Measurements from ENCODE around the gene CD180.
A peak's percentile ranks its signal among the peaks of the same experiment; 100 is the strongest.

Gene CD180

DNA sequence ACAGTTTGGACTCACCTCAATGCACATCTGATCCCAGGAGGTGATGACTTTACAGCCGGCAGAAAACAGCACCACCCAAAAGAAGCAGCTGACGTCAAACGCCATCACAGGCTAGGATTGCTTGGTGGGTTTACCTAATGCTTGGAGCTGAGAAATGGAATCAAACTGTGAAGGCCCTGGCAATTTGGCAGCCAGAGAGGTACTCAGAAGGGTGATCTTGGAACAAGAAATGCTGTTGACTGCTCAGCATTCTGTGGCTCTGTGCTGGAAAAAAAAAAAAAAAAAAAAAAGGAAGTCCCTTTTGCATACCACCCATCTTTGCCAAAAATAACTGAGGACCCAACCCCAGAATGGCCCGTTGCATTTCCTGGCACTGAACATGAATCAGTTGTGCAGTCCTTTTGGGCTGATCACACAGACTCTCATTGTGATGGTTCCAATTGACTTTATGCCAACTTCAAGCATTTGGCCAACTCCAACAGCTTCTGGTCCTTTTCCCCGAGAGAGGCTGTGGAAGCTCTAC is at the start of gene CD180:
TSS of gene CD180 (minus strand) at position 263 of the 523 bp plus-strand sequence. CDS start at position 105, 158 bp downstream.
- DNase-seq (ENCODE audit: low spot score): peak; percentile 91

DNA sequence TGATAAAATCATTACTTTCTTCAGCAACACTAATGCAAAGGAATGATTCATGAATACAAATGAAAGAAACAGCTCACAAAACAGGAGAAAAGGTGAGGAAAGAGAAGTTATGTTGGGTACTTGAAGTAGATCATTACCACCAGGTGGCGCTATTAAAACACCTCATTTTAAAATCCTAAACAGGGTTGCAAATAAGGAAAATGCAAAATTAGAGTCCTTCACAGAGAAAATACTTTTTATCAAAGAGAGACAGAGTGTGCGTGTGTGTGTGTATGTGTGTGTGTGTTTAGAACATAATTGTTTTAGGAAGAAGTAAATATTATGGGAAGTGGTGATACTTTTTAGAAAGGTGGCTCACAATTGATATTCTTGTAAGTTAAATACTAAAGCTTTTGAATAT is 49.5 kb upstream of the CD180 start:
- DNase-seq (ENCODE audit: low spot score): peak; percentile 84

DNA sequence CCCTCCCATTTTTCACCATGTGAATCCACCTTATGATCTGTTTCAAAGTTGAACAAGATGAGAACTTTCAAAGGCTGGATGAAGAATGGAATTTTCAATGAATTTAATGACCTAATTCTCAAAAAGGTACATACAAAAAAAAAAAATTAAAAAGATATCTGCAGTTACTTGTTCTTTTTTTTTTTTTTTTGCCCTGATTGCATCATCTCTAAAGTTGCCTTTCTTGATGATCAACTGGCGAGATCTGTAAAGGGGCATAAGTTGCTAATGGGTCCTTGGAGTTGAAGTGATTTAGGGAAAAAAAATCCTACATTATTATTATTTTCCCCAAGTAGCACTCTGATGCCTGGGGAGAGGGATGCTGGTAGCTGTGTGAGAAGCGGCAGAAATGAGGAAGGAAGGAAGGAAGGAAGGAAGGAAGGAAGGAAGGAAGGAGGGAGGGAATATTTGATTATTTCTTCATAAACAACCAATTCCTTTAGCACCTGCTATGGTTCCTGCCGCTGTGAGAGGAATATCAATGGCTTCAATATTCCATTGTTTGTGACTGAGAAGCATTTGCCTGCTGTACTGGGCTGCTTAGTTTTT is 48.8 kb upstream of the CD180 start:
- peak; percentile 38 for DNase-seq (ENCODE audit: low spot score)

DNA sequence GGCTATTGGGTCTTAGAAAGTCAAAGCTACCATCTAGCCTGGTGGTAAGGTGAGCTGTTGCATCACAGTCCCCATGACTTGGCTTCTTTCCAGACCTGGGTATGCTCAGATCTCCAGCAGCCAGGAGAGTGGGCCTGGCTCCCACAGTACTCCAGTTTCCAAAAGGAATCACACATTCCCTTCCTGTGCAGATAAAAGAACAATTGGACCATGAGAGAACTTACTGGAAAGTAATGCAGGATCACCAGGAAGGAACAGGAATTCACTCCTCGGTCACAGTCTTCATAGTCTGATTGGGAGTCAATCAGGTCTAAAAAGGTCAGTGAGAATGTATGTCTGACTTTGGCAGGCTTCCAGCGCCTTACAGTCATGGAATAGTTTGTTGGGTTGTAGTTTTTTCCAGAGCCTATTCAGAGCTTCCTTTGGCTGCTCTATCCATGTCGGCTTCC is 47.8 kb upstream of the CD180 start:
- no peak for DNase-seq (ENCODE audit: low spot score)

DNA sequence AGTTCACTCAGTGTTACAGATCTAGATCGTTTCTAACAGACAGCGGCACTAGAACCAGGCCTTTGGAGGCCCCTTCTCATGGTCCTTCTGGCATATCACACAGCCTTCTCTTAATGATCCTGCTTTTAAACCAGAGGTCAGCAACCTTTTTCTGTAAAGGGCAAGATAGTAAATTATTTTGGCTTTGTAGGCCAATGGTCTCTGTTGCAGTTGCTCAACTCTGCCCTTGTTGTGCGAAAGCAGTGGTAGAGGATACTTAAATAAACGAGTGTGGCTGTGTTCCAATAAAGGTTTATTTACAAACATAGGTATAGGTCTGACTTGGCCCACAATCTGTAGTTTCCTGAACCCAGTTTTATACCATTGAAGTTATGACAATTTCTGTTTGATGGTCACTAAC is 47.3 kb upstream of the CD180 start:
- DNase-seq (ENCODE audit: low spot score): no peak

DNA sequence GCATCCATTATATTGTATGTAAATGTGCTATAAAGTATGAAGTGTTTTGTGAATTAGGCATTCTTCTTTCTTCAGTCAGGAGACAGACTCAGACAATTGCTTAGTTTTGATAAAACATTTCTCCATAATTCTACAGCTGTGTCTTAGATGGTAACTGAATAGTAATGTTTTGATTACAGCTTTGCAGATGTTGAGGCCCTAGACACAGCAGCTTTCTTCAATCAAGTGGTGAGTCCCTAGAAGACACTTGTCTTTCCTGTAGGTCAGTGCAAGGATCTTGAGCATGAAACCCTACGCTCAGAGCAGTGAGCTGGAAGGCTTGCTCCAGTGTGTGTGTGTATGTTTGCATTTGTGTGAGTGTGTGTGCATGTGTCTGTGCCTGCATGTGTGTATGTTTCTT is 46.8 kb upstream of the CD180 start:
- no peak for DNase-seq (ENCODE audit: low spot score)

DNA sequence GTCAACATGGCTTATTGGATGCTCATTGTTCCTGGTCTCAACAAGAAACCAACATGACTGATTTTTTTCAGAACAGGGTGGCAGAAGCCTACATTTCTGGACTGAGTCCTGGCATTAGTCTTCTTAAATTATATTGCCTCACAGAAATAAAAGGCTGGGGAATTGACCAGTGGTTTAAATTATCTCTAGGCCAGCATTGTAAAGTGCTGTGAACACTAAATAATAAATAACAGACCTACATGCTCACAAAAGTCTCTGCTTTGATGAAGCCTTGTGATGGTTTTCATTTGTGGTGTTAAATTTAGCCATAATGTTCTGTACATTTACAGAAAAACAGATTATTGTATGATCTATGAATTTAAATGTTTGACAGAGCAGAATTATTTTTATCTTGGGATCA is 44.7 kb upstream of the CD180 start:
- no peak for DNase-seq (ENCODE audit: low spot score)

DNA sequence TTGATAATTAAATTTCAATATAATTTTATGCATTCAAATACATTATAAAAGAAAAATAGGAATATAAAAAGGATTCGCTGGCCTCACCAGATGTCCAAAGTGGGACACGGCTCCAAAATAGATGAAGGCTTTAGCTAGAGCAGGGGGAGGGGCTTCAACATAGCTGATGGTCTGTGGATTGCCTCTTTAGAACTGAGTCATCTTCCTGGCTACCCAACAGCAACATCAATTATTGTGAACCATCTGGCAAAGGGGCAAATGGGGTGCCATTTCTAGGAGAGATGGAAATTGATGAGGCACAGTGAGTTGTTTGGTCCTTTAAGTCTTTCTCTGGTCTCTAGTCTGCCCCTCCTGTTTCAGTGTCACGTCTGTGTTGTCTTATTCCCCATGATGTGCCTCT is 44.2 kb upstream of the CD180 start:
- no peak for DNase-seq (ENCODE audit: low spot score)

DNA sequence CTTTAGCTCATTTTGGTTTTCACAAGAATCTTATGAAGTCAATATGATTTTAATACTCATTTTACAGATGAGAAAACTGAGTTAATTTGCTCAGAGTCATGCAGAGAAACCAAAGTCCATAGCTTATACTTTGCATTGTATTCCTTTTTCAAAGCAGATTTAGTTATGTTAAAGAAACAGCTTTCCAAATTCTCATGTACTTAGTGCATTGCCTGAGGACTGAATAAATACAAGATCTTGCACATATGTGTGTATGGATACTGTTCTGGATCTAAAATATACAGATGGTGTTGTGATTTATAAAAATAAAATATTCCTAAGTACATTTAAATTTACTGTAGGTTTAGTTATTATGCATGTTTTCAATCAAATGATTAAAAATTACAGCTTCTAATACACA is 43.5 kb upstream of the CD180 start:
- DNase-seq (ENCODE audit: low spot score): no peak

DNA sequence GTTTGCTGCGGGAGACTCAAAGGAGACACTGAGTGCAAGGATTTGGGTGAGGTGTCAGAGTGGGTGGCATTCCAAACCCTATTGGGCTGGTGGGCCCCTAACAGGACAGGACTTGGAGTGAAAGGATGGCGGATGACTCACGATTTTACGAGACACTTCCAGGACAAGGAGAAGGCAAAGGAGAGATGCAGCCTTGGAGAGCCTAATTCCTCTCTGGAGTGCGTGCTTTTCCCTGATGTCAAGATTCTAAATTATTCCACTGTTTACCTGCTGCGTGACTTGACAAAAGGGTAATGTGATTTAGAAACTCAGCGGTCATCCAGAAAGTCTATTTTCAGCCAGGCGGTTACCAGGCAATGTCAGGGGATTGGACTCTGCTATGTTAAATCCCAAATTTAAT is 41.6 kb upstream of the CD180 start:
- no peak for DNase-seq (ENCODE audit: low spot score)

DNA sequence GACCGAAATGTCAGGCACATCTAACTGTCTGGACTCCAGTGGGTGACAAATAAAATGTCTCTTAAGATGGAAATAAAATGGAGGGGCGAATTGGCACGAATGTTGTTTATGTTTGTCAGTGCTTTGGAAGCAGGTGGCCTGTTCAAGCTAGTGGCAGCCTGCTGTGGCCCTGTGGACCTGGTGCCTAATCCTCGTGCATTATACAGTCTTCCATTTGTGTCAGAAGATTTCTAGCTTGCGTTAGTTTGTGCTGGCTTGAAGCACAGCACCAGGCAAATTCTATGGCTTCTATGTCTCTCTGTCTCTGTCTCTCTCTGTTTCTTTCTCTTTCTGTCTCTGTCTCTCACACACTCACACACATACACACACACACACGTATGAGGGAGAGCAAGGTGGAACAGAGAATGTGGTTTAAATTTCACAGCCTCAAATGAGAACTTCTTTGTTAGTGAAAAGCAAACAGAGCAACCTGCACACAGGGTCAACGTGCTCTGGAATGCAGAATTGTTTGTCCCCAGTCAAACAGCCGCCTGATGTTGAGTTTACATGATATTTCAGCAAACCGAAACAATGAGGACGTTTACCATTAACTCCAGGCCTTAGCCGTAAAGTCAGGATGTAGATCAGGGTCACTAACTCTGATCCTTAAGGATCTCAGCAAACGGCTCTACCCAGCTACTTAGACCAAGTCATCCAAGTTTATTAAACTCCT is 39.0 kb upstream of the CD180 start:
- DNase-seq (ENCODE audit: low spot score): no peak

DNA sequence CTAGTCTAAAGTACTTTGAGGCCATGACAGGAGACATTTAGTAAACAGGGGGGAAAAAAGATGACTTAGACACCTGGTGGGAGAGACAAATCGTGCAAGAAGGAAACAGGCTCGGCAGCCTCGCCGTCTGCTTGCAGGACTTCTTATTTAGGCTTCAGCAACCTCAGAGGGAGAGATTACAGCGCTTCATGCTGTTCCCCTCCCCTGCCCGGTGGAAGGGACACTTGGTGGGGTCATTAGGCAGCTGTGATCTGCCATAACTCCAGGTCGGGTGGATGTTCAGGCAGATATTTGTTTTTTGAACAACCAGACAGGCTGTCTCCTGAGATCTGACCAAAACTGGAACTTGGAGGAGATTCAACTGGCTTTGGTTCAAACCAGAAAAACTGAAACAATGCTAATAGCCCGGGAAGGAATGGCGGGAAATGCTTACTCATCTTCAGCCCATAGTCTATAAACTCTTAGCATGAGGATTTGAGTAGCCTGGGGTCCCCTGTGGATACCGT is 38.1 kb upstream of the CD180 start:
- DNase-seq (ENCODE audit: low spot score): no peak

DNA sequence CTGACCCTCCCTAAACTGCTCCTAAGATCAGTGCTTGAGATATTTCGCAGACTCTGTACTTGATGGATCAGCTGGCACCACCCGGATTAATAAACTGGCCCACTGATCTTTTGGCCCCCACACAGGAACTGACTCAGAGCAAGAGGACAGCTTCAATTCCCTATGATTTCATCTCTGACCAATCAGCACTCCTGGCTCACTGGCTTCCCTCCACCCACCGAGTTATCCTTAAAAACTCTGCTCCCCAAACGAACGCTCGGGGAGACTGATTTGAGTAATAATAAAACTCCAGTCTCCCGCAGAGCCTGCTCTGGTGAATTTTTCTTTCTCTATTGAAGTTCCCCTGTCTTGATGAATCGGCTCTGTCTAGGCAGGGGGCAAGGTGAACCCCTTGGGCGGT is 36.5 kb upstream of the CD180 start:
- DNase-seq (ENCODE audit: low spot score): no peak

DNA sequence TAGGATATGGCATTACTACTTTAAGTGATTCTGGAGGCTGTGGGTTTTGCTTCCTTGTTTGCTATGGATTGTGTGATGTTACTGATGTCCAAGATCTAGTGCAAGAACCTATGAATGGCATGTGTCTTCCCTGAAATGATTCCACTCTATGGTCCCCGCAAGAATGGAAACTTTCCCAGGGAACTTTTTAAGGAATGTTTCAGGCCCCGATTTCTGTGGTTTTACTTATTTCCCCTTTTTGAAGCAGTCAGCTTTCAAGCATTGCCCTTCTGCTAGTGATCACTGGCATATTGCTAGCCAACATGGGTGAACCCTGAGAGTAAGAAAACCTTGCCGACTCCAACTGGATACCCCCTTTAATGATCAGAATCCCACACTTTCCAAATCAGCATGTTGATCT is 26.6 kb upstream of the CD180 start:
- DNase-seq (ENCODE audit: low spot score): no peak

DNA sequence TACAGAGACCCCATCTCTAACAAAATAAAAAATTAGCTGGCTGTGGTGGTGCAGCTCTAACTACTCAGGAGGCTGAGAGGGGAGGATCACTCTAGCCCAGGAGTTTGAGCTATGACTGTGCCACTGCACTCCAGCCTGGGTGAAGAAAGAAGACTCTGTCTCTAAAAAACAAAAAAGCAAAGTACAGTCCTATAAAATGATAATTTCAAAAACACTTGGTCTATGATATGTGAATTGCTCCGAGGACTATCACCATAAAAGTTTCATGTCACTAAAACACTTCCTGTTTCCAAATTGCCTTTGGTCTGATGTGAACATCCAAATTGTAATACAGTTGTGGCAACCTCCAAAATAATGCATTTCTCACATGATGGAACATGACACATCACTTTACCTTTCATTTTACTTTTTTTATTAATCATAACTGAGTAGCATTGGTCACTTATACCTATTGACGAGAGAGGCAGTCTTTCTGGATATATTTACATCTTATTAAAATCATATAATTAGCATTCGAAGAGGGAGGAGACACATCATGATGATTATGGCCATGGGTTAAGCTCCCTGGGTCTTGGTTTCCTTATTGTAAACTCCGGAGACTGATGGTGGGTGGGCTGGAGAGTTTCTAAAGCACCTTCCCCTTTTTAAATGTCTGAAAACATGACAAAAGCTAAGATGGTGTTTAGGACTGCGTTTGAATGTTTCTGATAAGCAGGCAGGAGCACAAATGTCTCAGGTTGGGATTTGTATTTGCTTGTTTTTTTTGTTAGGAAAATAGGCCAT is 25.8 kb upstream of the CD180 start:
- DNase-seq (ENCODE audit: low spot score): no peak

DNA sequence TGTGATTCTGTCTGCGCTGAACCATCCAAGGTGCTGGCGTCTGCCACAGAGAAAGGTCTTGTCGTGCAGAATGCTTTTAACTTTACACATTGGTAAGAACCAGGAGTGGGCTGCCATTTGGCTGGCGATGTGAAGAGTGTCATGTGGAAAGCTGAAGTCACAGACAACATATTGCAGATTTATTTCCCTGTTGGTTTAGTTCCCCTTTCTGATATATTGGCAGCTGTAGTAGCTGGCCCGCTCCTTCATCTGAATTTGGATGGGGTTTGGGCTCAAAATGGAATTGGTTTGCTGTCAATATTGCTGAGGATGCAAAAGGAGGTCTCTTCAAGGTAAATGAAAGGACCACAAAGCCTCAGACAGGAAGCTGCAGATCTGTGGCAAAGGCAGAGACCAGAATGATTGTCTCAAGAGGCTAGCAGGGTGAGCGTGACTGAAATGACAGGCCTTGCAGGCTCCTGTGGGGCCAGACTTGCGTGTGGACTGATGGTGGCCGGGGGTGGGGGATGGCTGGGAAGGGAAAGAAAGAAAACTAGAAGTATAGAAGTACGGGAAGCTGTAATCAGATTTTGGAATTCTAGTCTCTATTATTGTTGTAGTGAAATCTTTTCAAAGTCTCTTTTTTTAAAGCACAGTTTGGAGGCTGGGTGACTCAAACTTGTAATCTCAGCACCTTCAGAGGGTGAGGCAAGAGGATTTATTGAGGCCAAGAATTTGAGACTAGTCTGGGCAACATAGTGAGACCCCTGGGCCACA is 25.1 kb upstream of the CD180 start:
- DNase-seq (ENCODE audit: low spot score): no peak

DNA sequence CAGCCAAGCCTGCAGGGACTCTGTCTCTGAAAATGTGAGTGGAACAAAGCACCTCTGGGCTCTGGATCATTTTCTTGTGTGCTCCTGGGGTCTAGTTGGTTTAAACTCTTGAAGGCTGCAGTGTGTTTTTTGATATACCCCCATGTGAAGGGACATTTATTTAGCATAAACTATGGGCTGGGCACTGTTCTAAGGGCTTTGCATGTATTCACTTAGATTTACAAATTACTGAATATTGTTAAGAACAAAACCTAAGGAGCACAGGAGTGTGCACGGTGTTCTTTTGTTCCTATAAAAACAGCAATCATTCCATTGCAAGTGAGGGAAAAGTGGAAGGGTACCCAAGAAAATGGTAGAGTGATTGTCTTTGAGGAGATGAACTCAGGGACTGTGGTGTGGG is 20.0 kb upstream of the CD180 start:
- DNase-seq (ENCODE audit: low spot score): no peak

DNA sequence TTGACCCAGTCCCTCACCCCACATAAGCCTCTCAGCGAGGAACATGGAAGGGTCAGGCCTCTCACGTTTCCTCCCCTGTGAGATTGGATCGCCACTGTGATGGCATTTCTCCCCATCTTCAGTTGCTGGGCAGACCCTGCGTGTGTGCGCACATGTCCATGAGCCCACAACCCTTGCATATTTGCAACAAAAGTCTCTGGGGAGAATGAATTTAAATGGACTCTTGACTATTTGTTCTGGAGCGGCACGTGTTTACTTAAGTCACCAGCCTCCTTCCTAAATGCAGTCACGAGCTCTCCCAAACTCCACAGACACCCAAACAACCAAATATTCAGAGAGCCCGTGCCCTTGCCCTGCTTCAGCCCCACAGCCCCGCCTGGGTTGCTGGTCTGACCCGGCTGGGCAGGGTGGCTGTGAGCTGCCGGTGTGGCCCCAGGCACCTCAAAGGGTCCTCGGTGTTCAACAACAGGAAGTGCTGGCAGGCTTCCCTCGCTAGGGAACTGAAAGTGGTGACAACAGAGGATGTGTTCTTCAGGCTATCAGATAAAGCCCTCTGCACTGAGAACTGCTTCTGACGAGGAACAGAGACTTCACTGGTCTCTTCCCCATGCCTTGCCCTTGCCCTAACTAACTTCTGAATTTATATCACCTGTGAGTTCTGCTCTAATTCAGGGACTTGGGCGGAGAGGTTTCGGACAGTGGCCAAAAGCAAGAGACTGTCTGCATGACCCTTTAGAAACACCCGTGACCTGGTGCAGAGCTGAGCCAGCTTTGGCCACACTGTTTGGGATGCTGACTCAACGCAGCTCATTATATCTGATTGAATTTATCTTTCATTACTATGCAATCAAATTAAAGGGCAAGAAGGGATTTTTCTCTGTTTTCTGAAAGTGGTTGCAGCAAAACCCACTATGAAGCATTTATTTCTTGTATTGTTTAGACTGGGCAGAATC is 19.2 kb upstream of the CD180 start:
- DNase-seq (ENCODE audit: low spot score): peak; percentile 41

DNA sequence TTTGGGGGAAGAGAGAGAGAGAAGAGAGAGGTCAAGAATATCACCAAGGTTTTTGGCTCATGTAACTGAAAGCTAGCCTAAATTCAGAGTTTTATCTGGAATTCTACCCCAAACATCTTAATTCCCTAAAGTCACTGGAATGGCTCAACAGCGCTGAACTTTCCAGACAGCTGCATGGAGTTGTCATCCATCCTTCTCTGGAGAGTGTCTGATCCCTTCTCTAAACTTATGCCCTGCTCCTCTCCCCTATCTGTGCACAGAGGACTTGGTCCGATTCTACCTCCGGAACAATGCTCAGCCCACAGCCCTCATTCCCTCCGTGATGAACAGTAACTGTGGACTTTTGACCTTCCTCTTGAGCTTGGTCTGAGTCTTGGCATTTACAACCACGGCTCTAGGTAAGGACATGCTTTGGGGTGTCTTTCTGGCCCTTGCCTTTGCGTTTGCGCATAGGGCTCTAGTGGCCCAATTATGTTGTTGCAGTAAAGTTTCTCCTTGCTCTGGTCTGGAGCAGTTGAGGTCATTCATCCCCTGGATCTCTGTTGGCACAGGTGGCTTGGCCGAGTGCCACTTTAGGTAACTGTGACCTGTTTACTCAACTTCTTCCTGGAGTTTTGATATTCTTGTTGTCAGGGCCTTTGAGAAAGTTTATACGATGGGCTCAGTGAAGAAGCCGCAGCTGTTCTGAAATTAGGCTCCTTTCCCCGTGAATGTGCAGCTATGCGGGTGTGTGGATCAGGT is 18.3 kb upstream of the CD180 start:
- DNase-seq (ENCODE audit: low spot score): no peak

DNA sequence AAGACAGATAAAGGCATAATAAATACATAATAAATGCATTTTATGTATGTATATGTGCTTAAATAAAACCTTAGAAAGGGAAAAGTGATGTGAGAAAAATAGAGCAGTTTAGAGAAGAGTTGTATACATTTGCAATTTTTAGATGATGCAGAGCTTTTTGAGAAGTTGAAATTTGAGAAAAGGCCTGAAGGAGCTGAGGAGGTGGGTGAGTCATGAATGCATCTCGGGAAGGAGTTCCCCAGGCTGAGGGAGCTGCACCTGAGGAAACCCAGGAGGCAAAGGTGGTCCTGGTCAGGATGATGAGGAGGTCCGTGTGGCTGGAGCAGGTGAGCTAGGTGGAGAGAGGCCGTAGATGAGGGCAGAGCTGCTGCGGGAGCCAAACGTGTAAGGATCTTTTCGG is 17.4 kb upstream of the CD180 start:
- no peak for DNase-seq (ENCODE audit: low spot score)
